Measurements from ENCODE around the gene FLNC.

The FLNC gene

GRCh38 chr7:128852537-128853254 is 22.5 kb downstream of the FLNC start:
- no peaks in the 10 kb centered on the region for H3K9me3 ChIP-seq (ENCODE audit: control insufficient read depth, insufficient read depth, low read length)
- peaks cover 4% of the 10 kb centered on the region for H3K36me3 ChIP-seq (ENCODE audit: insufficient read depth, low read length)
- no peak overlapping the region for H3K9ac ChIP-seq (ENCODE audit: low read depth, low read length)
- H3K4me1 ChIP-seq (ENCODE audit: insufficient read depth, low read length): no peaks in the 10 kb centered on the region

GRCh38 chr7:128853799-128854198 is 23.6 kb downstream of the FLNC start:
- no peaks in the 10 kb centered on the region for H3K4me1 ChIP-seq (ENCODE audit: insufficient read depth, low read length)
- peaks cover 4% of the 10 kb centered on the region for H3K36me3 ChIP-seq (ENCODE audit: insufficient read depth, low read length)
- H3K9ac ChIP-seq (ENCODE audit: low read depth, low read length): no peak overlapping the region
- no peaks in the 10 kb centered on the region for H3K9me3 ChIP-seq (ENCODE audit: control insufficient read depth, insufficient read depth, low read length)

DNA sequence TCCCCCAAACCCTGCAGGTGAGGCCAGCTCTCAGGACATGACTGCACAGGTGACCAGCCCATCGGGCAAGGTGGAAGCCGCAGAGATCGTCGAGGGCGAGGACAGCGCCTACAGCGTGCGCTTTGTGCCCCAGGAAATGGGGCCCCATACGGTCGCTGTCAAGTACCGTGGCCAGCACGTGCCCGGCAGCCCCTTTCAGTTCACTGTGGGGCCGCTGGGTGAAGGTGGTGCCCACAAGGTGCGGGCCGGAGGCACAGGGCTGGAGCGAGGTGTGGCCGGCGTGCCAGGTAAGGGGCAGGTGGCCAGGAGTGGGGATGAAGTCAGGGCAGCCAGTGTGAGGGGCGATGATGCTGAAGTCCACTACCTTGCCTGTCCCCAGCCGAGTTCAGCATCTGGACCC is 24.2 kb downstream of the FLNC start:
- Histone ChIP-seq H3K36me3 (ENCODE audit: insufficient read depth, low read length) (peaks cover 4% of the 10 kb centered on the region), H3K9me3 (ENCODE audit: control insufficient read depth, insufficient read depth, low read length) (no peaks in the 10 kb centered on the region)

GRCh38 chr7:128855559-128855958 is 25.4 kb downstream of the FLNC start:
- no peak overlapping the region for H3K9ac ChIP-seq (ENCODE audit: low read depth, low read length)
- H3K36me3 ChIP-seq (ENCODE audit: insufficient read depth, low read length): peaks cover under 1% of the 10 kb centered on the region
- H3K4me1 ChIP-seq (ENCODE audit: insufficient read depth, low read length): peaks cover 2% of the 10 kb centered on the region; the same call in 1 of the 2 replicates
- no peaks in the 10 kb centered on the region for H3K9me3 ChIP-seq (ENCODE audit: control insufficient read depth, insufficient read depth, low read length)

More for the DNA sequence above, 24.2 kb downstream of the FLNC start:
- H3K4me1 ChIP-seq (ENCODE audit: insufficient read depth, low read length): no peaks in the 10 kb centered on the region; the same call in 1 of the 2 replicates
- no peak overlapping the region for H3K9ac ChIP-seq (ENCODE audit: low read depth, low read length)

DNA sequence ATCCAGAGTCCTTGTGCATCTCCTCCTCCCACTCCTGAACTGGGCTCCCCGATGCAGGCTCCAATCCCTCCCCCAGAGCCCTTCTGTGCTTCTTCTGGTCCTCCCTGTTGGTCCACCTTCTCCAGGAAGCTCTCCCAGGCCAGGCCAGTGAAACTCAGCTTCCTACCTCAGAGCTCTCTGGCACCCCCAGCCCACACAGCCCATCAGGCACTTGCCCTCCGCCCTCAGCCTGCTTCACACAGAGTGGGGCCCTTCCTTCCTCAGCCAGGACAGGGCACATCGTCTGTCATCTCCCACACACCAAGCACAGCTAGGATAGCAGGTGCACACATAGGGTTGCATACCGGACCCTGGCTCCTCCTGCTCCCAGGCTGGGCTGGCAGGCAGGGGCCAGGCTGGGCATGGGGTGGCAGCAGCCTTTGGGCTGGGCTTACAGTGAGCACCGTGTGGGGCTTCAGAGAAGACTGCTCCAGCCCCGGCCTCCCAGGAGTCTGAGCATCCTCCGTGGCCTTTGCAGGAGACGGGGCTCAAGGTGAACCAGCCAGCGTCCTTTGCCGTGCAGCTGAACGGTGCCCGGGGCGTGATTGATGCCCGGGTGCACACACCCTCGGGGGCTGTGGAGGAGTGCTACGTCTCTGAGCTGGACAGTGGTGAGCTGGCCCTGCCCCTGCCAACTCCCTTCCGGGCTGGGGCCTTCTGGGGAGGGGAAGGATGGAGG is 26.0 kb downstream of the FLNC start:
- Histone ChIP-seq H3K4me1 (ENCODE audit: insufficient read depth, low read length) (peaks cover 6% of the 10 kb centered on the region), H3K36me3 (ENCODE audit: insufficient read depth, low read length) (no peaks in the 10 kb centered on the region; the same call in 1 of the 2 replicates), H3K9me3 (ENCODE audit: control insufficient read depth, insufficient read depth, low read length) (no peaks in the 10 kb centered on the region), H3K9ac (ENCODE audit: low read depth, low read length) (no peak overlapping the region)

DNA sequence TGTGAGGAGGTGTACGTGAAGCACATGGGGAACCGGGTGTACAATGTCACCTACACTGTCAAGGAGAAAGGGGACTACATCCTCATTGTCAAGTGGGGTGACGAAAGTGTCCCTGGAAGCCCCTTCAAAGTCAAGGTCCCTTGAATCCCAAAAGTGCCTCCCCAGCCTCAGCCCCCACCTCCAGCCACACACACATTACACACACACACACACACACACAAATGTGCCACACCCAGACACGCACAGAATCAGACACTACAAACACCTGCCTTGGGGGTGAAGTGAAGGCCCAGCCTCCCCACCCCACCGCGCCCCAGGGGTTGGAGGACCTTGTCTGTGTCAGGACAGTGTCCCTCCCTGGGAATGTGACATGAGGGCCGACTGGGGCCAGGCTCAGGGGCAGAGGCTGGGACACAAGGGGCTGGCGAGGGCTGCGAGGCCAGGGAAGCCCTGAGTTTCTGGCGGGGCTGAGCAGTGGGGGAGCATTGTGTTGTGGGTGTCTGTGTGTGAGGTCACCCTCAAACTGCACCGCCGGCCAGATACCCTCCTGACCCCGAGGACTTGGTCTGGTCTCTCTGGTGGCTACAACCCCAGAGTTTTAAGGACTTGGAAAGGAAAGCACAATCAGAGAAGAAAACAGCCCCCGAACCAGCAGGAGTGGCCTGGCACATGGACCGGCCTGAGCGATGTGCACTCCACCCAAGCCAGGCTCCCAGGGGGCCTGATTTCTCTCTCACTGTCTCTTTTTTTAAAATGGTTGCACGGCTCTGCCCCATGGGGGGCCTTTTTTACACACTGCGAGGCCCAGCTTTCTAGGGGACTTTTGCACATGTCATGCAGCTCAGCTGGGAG is 28.4 kb downstream of the FLNC start:
- Histone ChIP-seq H3K9me3 (ENCODE audit: control insufficient read depth, insufficient read depth, low read length) (no peaks in the 10 kb centered on the region), H3K4me1 (ENCODE audit: insufficient read depth, low read length) (peaks cover 6% of the 10 kb centered on the region), H3K9ac (ENCODE audit: low read depth, low read length) (no peak overlapping the region), H3K36me3 (ENCODE audit: insufficient read depth, low read length) (no peaks in the 10 kb centered on the region; the same call in 1 of the 2 replicates)

GRCh38 chr7:128859232-128860157 is 29.3 kb downstream of the FLNC start:
- Histone ChIP-seq H3K4me1 (ENCODE audit: insufficient read depth, low read length) (peaks cover 6% of the 10 kb centered on the region), H3K9ac (ENCODE audit: low read depth, low read length) (no peak overlapping the region), H3K9me3 (ENCODE audit: control insufficient read depth, insufficient read depth, low read length) (no peaks in the 10 kb centered on the region), H3K36me3 (ENCODE audit: insufficient read depth, low read length) (no peaks in the 10 kb centered on the region)

GRCh38 chr7:128860158-128861073 is 30.2 kb downstream of the FLNC start:
- Histone ChIP-seq H3K4me1 (ENCODE audit: insufficient read depth, low read length) (peaks cover 6% of the 10 kb centered on the region), H3K9me3 (ENCODE audit: control insufficient read depth, insufficient read depth, low read length) (no peaks in the 10 kb centered on the region), H3K9ac (ENCODE audit: low read depth, low read length) (no peak overlapping the region)

GRCh38 chr7:128861957-128862570 is 31.9 kb downstream of the FLNC start:
- peak overlapping the region; percentile 74; the same call in 1 of the 2 replicates for H3K9ac ChIP-seq (ENCODE audit: low read depth, low read length)
- peaks cover 6% of the 10 kb centered on the region for H3K4me1 ChIP-seq (ENCODE audit: insufficient read depth, low read length)
- no peaks in the 10 kb centered on the region for H3K36me3 ChIP-seq (ENCODE audit: insufficient read depth, low read length)
- no peaks in the 10 kb centered on the region for H3K9me3 ChIP-seq (ENCODE audit: control insufficient read depth, insufficient read depth, low read length)

More at GRCh38 chr7:128860158-128861073, 30.2 kb downstream of the FLNC start:
- no peaks in the 10 kb centered on the region for H3K36me3 ChIP-seq (ENCODE audit: insufficient read depth, low read length)

- Histone ChIP-seq H3K9ac (ENCODE audit: low read depth, low read length) (peak within 1 kb of the TSS; percentile 74), H3K4me1 (ENCODE audit: insufficient read depth, low read length) (peaks cover 6% of the 10 kb centered on the region), H3K36me3 (ENCODE audit: insufficient read depth, low read length) (no peaks in the 10 kb centered on the region), H3K9me3 (ENCODE audit: control insufficient read depth, insufficient read depth, low read length) (no peaks in the 10 kb centered on the region)
Observed at GRCh38 chr7:128862571-128863432, 32.6 kb downstream of the FLNC start, which contains the start of gene ATP6V1F. ATP6V1F (plus strand) TSS chr7:128862856; CDS start chr7:128862905, 49 bp downstream.

DNA sequence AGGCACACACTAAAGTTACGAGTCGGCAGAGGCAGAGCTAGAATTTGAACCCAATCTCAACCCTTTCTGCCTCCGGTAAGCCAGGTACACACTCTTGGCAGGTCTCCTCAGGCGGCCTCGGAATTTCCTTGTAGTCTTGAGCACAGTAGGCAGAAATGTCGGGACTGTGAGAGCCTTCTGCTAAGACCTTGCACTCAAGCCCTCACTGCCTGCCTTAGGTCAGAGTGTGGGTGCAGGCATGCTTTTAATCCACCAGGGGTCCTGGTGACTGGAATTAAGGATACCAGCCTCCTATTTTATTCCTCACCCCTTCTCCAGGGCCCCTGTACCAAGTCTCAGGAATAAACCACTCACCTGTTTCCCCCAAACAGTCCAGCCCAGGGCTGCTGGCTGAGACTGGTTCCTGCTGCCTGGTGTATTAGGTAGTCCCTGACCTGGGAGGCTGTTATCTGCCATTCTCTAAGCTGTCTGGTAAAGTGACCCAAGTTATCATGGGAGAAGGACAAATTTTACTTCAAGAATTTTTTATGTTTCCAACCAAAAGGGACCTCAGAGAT is 33.3 kb downstream of the FLNC start:
- Histone ChIP-seq H3K36me3 (ENCODE audit: insufficient read depth, low read length) (no peaks in the 10 kb centered on the region), H3K9ac (ENCODE audit: low read depth, low read length) (peak overlapping the region; percentile 74), H3K9me3 (ENCODE audit: control insufficient read depth, insufficient read depth, low read length) (no peaks in the 10 kb centered on the region), H3K4me1 (ENCODE audit: insufficient read depth, low read length) (peaks cover 6% of the 10 kb centered on the region)

Measured in ES-I3 (cell line).